CMK (cell line): ENCODE results near the gene CTIF.
"Not testable (repeated sequence)": the region's sequence is repeated elsewhere in the genome, so short reads cannot be mapped to it uniquely, and the experiment has no call there.

Experiments
- DNase-seq: peaks from one replicate; pipeline ENCODE4 v3.0.0-alpha.2; 2010; ENCODE audit warnings: low read depth

The CTIF gene

GRCh38 chr18:48708807-48709206 lies 170.0 kb downstream of the CTIF start:
- DNase-seq, result no peak

- DNase-seq, result no peak
Measured at GRCh38 chr18:48709371-48710062, 170.7 kb downstream of the CTIF start.

- no peak for DNase-seq
Measured at GRCh38 chr18:48711651-48712486, 173.0 kb downstream of the CTIF start.

- DNase-seq, result no peak
Measured at GRCh38 chr18:48713309-48713708, 174.5 kb downstream of the CTIF start.

GRCh38 chr18:48714873-48715272 lies 176.0 kb downstream of the CTIF start:
- no peak for DNase-seq

GRCh38 chr18:48715711-48716361 lies 177.0 kb downstream of the CTIF start:
- DNase-seq, result no peak

GRCh38 chr18:48717227-48717626 lies 178.4 kb downstream of the CTIF start:
- not testable (repeated sequence) for DNase-seq

- no peak for DNase-seq
Measured at GRCh38 chr18:48718251-48718959, 179.6 kb downstream of the CTIF start.

GRCh38 chr18:48719388-48719787 lies 180.6 kb downstream of the CTIF start:
- no peak for DNase-seq

- DNase-seq, result no peak
Measured at GRCh38 chr18:48719974-48720654, 181.3 kb downstream of the CTIF start.

- no peak for DNase-seq
Measured at GRCh38 chr18:48720655-48721025, 181.8 kb downstream of the CTIF start.

GRCh38 chr18:48721312-48721711 lies 182.5 kb downstream of the CTIF start:
- no peak for DNase-seq

GRCh38 chr18:48723016-48723415 lies 184.2 kb downstream of the CTIF start:
- no peak for DNase-seq

GRCh38 chr18:48723837-48724236 lies 185.0 kb downstream of the CTIF start:
- DNase-seq, result no peak

- DNase-seq, result no peak
Measured at GRCh38 chr18:48724442-48724841, 185.6 kb downstream of the CTIF start.

GRCh38 chr18:48724939-48725338 lies 186.1 kb downstream of the CTIF start:
- DNase-seq, result no peak

- no peak for DNase-seq
Measured at GRCh38 chr18:48725562-48725961, 186.7 kb downstream of the CTIF start.

- DNase-seq, result no peak
Measured at GRCh38 chr18:48727681-48728080, 188.8 kb downstream of the CTIF start.

GRCh38 chr18:48728204-48728833 lies 189.5 kb downstream of the CTIF start:
- peak; percentile 45 for DNase-seq

- no peak for DNase-seq
Measured at GRCh38 chr18:48729404-48729803, 190.6 kb downstream of the CTIF start.

GRCh38 chr18:48730010-48730409 lies 191.2 kb downstream of the CTIF start:
- no peak for DNase-seq
